Psoas muscle (tissue), 8 donors: ENCODE data around the gene NDRG4. TPM values are rescaled to one million over a fixed set of nuclear protein-coding genes. Genes with fewer than 3 reads are reported as not detected.

Experiments used
- ATAC-seq, 4 donors: fragments of 200-7000 bp; cut with Tn5 transposase; one replicate each; pipeline ENCODE4 v1.9.1; 2020; ENCODE audit warnings: moderate library complexity in 3 of 4, mild to moderate bottlenecking in 2 of 4
- DNase-seq, 2 donors: peaks; one replicate each; pipeline ENCODE4 v3.0.0-alpha.2; 2020
- H3K27ac ChIP-seq: fragments of 200-600 bp; one replicate; pipeline ENCODE4 v1.8.0; 2022
- H3K27me3 ChIP-seq, 3 donors: fragments of 200-600 bp in 1 of 3; one replicate each; pipeline versions ENCODE4 v1.6.1 to v1.8.0; 2013 to 2022; ENCODE audit warnings: low read length in 2 of 3, mild to moderate bottlenecking in 2 of 3, moderate library complexity in 1 of 3; ENCODE audit not compliant: insufficient read depth in 3 of 3
- H3K36me3 ChIP-seq, 2 donors: fragments of 200-600 bp in 1 of 2; one replicate each; pipeline versions ENCODE4 v1.6.1 to v1.8.0; 2013 to 2022; ENCODE audit warnings: low read depth in 1 of 2, mild to moderate bottlenecking in 1 of 2, moderate library complexity in 1 of 2; ENCODE audit not compliant: insufficient read depth in 1 of 2
- H3K4me1 ChIP-seq: fragments of 200-600 bp; one replicate; pipeline ENCODE4 v1.8.0; 2022
- H3K4me3 ChIP-seq: fragments of 200-600 bp; one replicate; pipeline ENCODE4 v1.8.0; 2022; ENCODE audit warnings: mild to moderate bottlenecking
- H3K9me3 ChIP-seq: fragments of 200-600 bp; one replicate; pipeline ENCODE4 v1.8.0; 2022
- WGBS, 3 donors: extraction: QIAGEN DNeasy Blood & Tissue Kit; methylation state at CpG; one replicate each; pipeline versions ENCODE4 v1.1.6 to v1.1.7; 2013; 5-methylcytosine and 5-hydroxymethylcytosine counted together
- intact Hi-C, 2 donors: fragments of 100-400 bp; cut with DNase I; formaldehyde crosslinking; loops; one replicate each; pipeline versions ENCODE4 v1.11.0 to v1.14.2; 2022
- polyA plus RNA-seq, 3 donors: library from polyadenylated mRNA; stranded (reverse); fragments of 200-250 nt; gene quantifications; one replicate each; pipeline ENCODE4 v1.2.3, GENCODE V29; 2013
- total RNA-seq, 4 donors: library from RNA; stranded (reverse); fragmentation: NEBNext Ultra II Directional in 2 of 4; extraction: Animal tissue kit (Norgen Biotek cat#: 25700) in 2 of 4; gene quantifications; one replicate each; pipeline versions ENCODE4 v1.2.1 to v1.2.4, GENCODE V29; 2021 to 2023
- TF ChIP-seq, protein P1 (sequence below): fragments of 200-600 bp; IDR thresholded peaks from one replicate; pipeline ENCODE4 v1.8.0; 2022; ENCODE audit warnings: antibody characterized with exemption
- donor health status: healthy with polysubstance abuse.
- donor health status: DM: no; HTN: no; CAD: no; lungs with moderate emphysema.
- donor health status: Bipolar disorder and iron deficiency.
- donor health status: healthy.
- donor health status: DM: yes; HTN: yes; CAD: no.
- donor health status: DM: no; HTN: no; CAD: no.
- donor health status: DM: no; HTN: no; CAD: no.
- donor health status: DM: yes; HTN: yes; CAD: no.

The NDRG4 gene
- total and polyA plus RNA-seq, 7 donors = 1.7 to 12.3 (median 2.5) TPM

DNA sequence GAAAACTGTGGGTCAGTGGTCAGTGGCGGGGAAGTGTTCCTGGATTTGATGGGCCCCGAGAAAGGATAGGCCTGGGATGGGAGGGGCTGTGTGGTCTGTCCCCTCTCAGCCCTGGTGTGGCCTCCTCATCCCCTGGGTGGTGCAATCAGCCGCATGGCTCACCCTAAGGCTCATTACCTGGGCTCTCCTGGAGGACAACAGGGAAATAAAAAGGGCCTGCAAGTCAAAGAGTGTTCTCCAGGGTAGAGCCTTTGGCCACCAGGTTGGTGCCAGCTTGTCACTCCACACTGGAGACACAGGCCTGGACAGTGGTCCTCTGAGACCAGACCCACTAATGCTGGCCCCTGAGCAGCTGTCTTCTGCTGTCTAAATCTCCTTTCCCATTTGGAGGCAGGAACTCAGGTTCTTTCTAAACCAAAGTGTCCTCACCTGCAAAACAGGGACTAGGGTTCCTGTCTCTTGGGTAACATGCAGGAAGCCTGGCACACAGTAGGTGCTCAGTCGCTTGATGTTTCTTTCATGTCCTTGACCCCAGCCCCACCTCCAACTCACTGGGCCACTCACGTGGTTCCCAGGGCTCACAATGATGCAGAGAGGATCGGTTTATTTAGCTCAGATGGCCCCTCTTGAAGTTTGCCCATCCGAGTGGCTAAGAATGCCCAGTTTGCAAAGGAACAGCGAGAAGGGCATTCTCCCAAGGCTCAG, 2.4 kb downstream of the NDRG4 start:
- Histone ChIP-seq H3K4me1 (no peaks in the 10 kb centered on the region), H3K4me3 (no peak overlapping the region), H3K9me3 (no peaks in the 10 kb centered on the region), H3K27me3 (peaks cover 0 to 20% (median 14%) of the 10 kb centered on the region in 3 donors), H3K27ac (no peak overlapping the region), H3K36me3 (no peaks in the 10 kb centered on the region)
- intact Hi-C loops = no loop called here
- ATAC-seq = no peak
- DNase-seq = no peak
- WGBS, 3 donors = 73 to 79% (median 74%) methylated on average over 8 of the region's 8 CpGs
- TF ChIP-seq, protein P1, sequence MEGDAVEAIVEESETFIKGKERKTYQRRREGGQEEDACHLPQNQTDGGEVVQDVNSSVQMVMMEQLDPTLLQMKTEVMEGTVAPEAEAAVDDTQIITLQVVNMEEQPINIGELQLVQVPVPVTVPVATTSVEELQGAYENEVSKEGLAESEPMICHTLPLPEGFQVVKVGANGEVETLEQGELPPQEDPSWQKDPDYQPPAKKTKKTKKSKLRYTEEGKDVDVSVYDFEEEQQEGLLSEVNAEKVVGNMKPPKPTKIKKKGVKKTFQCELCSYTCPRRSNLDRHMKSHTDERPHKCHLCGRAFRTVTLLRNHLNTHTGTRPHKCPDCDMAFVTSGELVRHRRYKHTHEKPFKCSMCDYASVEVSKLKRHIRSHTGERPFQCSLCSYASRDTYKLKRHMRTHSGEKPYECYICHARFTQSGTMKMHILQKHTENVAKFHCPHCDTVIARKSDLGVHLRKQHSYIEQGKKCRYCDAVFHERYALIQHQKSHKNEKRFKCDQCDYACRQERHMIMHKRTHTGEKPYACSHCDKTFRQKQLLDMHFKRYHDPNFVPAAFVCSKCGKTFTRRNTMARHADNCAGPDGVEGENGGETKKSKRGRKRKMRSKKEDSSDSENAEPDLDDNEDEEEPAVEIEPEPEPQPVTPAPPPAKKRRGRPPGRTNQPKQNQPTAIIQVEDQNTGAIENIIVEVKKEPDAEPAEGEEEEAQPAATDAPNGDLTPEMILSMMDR = no peak

DNA sequence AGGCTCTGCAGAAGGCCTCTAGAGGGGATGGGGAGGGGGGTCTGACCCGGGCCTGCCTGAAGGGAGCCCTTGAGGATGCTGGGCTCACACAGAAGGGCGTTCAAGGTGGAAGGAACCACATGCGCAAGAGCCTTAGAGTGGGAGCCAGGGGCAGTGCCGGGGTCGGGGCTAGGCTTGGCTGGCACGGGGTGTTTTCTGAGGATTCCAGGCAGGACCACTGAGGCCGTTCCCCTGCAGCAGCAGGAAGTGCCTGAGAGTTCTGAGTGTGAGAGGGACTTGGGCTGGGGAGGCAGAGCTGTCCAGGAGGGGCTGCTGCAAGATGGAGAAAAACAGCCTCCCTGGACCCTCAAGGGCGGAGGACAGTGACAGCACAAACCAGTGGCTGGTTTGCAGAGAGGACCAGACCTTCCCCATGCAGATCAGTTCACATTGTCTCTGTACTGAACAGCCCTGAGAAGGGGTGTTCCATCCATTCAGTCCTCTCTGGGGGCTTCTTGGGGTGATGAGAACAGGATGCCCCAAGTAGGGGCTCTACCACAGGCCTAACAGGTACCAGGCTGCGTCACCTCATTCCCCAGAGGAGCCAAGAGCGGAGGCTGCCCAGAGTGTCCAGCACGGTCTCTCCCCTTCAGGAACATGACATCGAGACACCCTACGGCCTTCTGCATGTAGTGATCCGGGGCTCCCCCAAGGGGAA, 3.4 kb downstream of the NDRG4 start:
- TF ChIP-seq, protein P1 = no peak
- Histone ChIP-seq H3K36me3 (no peaks in the 10 kb centered on the region), H3K27me3 (peaks cover 0 to 20% (median 14%) of the 10 kb centered on the region in 3 donors), H3K4me1 (no peaks in the 10 kb centered on the region), H3K9me3 (no peaks in the 10 kb centered on the region), H3K4me3 (no peak overlapping the region), H3K27ac (no peak overlapping the region)
- ATAC-seq = no peak
- intact Hi-C loops = no loop called here
- WGBS, 3 donors = 86 to 90% (median 90%) methylated on average over 14 of the region's 14 CpGs
- no peak for DNase-seq

DNA sequence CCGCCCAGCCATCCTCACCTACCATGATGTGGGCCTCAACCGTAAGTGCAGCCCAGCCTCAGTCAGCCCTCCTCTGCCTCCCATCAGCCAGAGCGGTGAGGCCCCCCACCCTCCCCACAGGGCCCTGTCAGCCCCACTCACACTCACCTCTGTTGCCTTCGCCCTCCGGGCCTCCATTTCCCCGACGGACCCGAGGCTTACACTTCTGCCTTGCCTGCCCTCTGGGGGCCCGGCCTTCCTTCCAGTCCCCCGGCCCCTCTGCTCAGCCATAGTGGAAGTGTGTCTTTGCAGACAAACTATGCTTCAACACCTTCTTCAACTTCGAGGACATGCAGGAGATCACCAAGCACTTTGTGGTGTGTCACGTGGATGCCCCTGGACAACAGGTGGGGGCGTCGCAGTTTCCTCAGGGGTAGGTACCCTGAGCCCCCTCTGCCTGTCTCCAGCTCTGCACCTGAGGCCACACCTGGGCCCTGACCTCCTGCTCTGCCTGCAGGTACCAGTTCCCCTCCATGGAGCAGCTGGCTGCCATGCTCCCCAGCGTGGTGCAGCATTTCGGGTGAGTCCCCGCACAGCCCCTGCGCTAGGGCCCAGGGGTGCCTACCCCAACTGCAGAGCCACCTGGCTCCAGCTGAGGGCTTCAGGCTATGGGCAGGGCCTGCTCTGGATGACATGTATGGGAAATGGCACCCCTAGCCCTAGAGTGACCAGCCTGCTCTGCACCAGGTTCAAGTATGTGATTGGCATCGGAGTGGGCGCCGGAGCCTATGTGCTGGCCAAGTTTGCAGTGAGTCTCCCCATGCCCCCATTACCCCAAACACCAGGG, 4.1 kb downstream of the NDRG4 start:
- Histone ChIP-seq H3K9me3 (no peaks in the 10 kb centered on the region), H3K4me3 (no peak overlapping the region), H3K4me1 (no peaks in the 10 kb centered on the region), H3K36me3 (no peaks in the 10 kb centered on the region), H3K27ac (no peak overlapping the region), H3K27me3 (peaks cover 0 to 20% (median 14%) of the 10 kb centered on the region in 3 donors)
- intact Hi-C loops = no loop called here
- DNase-seq (no peak), ATAC-seq (no peak)
- TF ChIP-seq, protein P1 = no peak
- WGBS, 3 donors = 91 to 93% (median 92%) methylated on average over 21 of the region's 21 CpGs

DNA sequence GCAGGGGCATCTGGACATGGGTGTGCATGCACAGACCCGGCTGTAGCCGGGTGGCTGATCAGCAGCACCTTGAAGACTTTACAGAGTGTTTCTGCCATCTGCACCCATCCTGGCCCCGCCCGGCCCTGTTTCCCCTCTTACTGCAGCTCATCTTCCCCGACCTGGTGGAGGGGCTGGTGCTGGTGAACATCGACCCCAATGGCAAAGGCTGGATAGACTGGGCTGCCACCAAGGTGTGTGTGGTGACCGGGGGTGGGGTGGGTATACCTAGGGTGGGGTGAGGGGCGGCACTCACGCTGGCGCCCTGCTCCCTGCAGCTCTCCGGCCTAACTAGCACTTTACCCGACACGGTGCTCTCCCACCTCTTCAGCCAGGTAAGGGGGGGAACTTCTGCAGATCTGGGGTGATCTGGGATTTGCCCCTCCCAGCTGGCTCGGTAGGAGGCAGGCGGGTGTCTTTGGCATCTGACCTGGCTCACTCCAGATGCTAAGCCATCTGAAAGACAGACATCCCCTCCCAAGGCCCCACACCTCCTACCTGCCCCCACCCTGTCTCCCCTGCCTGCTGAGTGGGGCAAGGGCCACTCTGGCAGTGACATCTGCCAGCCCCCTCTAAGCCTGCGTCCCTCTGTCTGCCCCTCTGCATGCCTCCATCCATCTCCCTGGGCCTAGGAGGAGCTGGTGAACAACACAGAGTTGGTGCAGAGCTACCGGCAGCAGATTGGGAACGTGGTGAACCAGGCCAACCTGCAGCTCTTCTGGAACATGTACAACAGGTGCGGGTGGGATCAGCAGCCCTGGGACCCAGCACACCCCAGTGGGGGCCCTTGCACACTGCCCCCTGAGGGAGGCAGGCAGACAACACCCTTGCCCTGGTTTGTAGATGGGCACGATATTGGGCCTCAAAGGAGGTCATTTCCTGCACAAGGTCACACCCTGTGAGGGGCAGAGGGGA, 6.6 kb downstream of the NDRG4 start:
- ATAC-seq = no peak
- WGBS, 3 donors = 72 to 81% (median 80%) methylated on average over 20 of the region's 20 CpGs
- H3K27me3 ChIP-seq = peaks cover 0 to 8% (median 3%) of the 10 kb centered on the region in 3 donors
- no peak overlapping the region for H3K4me3 ChIP-seq
- H3K4me1 ChIP-seq = no peaks in the 10 kb centered on the region
- no peak overlapping the region for H3K27ac ChIP-seq
- TF ChIP-seq, protein P1 = no peak
- no peaks in the 10 kb centered on the region for H3K36me3 ChIP-seq
- intact Hi-C loops = no loop called here
- no peaks in the 10 kb centered on the region for H3K9me3 ChIP-seq
- DNase-seq = peak in 1 of 2 donors; percentile 46
